HFFc6 (cell line): ENCODE data around the gene GOLGA8J. TPM values are rescaled to one million over a fixed set of nuclear protein-coding genes. Genes with fewer than 3 reads are reported as not detected.

ENCODE experiments used
- DNase-seq: peaks from one replicate; pipeline ENCODE4 v3.0.0-alpha.2; 2018
- H3K27ac Mint-ChIP-seq: 2 replicates; pipeline ENCODE4 v1.8.0; 2020; ENCODE audit warnings: mild to moderate bottlenecking, mixed read lengths
- H3K27me3 Mint-ChIP-seq: 2 replicates; pipeline ENCODE4 v1.8.0; 2021; ENCODE audit warnings: mild to moderate bottlenecking, moderate library complexity, mixed read lengths; ENCODE audit not compliant: insufficient read depth
- H3K36me3 Mint-ChIP-seq: 2 replicates; pipeline ENCODE4 v1.8.0; 2021; ENCODE audit warnings: low read depth, mixed read lengths
- H3K4me1 Mint-ChIP-seq: 2 replicates; pipeline ENCODE4 v1.8.0; 2020; ENCODE audit warnings: low read depth, mixed read lengths
- H3K4me3 Mint-ChIP-seq: 2 replicates; pipeline ENCODE4 v1.8.0; 2020; ENCODE audit warnings: mild to moderate bottlenecking, moderate library complexity, mixed read lengths
- H3K9me3 Mint-ChIP-seq: 2 replicates; pipeline ENCODE4 v1.8.0; 2020; ENCODE audit warnings: mild to moderate bottlenecking, mixed read lengths
- CTCF ChIP-seq: fragments of 200-600 bp; sonication (generic); IDR thresholded peaks from 2 replicates; pipeline ENCODE4 v1.5.0; 2021; ENCODE audit warnings: antibody characterized with exemption, mild to moderate bottlenecking
- total RNA-seq, 6 experiments: library from RNA; stranded (reverse); fragmentation: NEBNext Ultra II Directional; extraction: Animal tissue kit (Norgen Biotek cat#: 25700); gene quantifications; 2 replicates in 1 of 6; 3 replicates in 5 of 6; pipeline ENCODE4 v1.2.3, GENCODE V29; 2021

GOLGA8J gene
- total RNA-seq, 6 experiments from 2014 or later: not detected

DNA sequence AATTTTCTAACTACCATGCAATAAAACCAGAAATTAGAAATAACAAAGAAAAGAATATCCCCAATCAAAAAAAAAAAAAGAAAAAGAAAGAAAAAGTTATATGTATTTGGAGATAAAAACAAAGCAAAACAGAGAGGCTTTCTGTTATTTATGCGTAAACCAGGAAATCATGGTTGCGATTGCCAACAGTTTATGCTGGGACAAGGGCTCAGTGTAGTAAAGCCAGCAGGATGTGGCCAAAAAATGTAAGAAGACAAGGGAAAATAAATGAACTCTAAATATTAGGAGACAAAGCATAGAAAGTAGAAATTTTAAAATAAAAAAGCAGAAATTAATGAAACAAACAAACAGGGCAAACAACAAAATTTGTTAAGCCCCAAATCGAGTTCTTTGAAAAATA, 27.2 kb upstream of the GOLGA8J start:
- Mint-ChIP-seq H3K36me3 (no peaks in the 10 kb centered on the region), H3K4me3 (no peak overlapping the region), H3K27me3 (peaks cover 25% of the 10 kb centered on the region), H3K9me3 (no peaks in the 10 kb centered on the region; the same call in 1 of the 2 replicates), H3K4me1 (peaks cover 10% of the 10 kb centered on the region; the same call in 1 of the 2 replicates), H3K27ac (no peak overlapping the region)
- DNase-seq: no peak
- TF ChIP-seq CTCF: no peak

DNA sequence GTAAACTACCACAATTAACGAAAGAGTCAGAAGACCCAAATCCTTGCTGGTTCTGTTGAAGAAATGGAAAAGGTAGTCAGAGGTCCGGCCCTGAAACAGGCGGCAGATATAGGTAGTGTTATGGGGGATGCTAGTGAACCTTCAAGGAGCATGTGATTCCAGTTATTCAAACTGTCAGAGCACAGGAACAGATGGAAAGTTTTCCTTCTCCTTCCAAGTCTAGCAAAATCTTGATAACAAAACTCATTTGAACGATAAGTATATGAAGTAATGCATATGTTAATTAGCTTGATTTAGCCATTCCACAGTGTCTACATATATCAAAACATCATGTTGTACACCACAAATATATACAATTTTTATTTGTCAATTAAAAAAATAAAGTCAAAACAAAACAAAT, 26.6 kb upstream of the GOLGA8J start:
- Mint-ChIP-seq H3K27ac (no peak overlapping the region), H3K36me3 (no peaks in the 10 kb centered on the region), H3K4me1 (peaks cover 10% of the 10 kb centered on the region; the same call in 1 of the 2 replicates), H3K27me3 (peaks cover 27% of the 10 kb centered on the region), H3K9me3 (no peaks in the 10 kb centered on the region; the same call in 1 of the 2 replicates), H3K4me3 (no peak overlapping the region)
- TF ChIP-seq CTCF: no peak
- no peak for DNase-seq

- no peak overlapping the region for H3K27ac Mint-ChIP-seq
- H3K4me3 Mint-ChIP-seq: no peak overlapping the region
- H3K36me3 Mint-ChIP-seq: no peaks in the 10 kb centered on the region
- TF ChIP-seq CTCF: no peak
- peaks cover 26% of the 10 kb centered on the region for H3K4me1 Mint-ChIP-seq
- no peak for DNase-seq
- H3K27me3 Mint-ChIP-seq: peaks cover 22% of the 10 kb centered on the region
- H3K9me3 Mint-ChIP-seq: no peaks in the 10 kb centered on the region
Measured at GRCh38 chr15:30059771-30060170, 23.0 kb upstream of the GOLGA8J start.

- peak; percentile 19 for DNase-seq
- Mint-ChIP-seq H3K4me1 (peaks cover 37% of the 10 kb centered on the region), H3K4me3 (peak overlapping the region; percentile 45), H3K27ac (peak overlapping the region; percentile 22; the same call in 1 of the 2 replicates), H3K27me3 (peaks cover 22% of the 10 kb centered on the region), H3K9me3 (peaks cover 5% of the 10 kb centered on the region; the same call in 1 of the 2 replicates), H3K36me3 (0 out of 2 replicates have a peak, but pooled peaks cover 1% of the 10 kb centered on the region)
- no peak for TF ChIP-seq CTCF
Measured at GRCh38 chr15:30062881-30063280, 19.9 kb upstream of the GOLGA8J start.

DNA sequence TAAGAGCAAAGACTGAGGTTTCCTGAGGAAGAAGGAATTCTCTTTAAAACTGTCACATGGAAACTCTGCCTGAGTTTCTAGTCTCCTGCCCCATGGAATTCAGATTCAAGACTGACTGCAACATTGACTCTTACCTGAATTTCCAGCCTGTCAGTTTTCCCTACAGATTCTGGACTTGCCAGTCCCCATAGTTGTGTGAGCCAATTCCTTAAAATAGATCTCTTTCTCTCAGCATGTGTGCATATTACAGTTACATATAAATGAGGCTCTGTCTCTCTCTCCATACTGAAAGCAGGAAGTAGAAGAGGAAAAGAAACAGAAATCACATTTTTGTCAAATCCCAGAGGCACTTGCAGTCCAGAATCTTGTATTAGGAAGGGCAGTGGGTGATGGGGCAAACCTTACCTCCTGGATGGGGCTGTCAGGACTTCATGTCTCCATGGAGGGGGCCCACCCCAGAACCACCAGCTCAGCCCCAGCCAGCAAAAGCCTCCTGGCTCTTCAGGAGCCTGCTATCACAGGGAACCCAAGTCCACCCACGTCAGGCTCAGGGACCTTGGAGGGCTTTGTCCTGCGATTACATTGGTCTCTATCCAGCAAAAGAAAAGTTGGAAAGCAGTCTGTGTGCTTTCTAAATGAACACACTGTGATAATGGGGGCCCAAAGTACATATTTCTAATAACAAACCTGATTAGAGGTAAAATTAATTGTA, 18.8 kb upstream of the GOLGA8J start:
- Mint-ChIP-seq H3K27ac (no peak overlapping the region), H3K36me3 (0 out of 2 replicates have a peak, but pooled peaks cover 7% of the 10 kb centered on the region), H3K9me3 (peaks cover 13% of the 10 kb centered on the region; the same call in 1 of the 2 replicates), H3K4me1 (peaks cover 37% of the 10 kb centered on the region), H3K4me3 (no peak overlapping the region), H3K27me3 (peaks cover 21% of the 10 kb centered on the region)
- no peak for TF ChIP-seq CTCF
- no peak for DNase-seq
